GM23338 (cell line): ENCODE results near the gene SGK1. TPM values are rescaled to one million over a fixed set of nuclear protein-coding genes. Genes with fewer than 3 reads are reported as not detected.

Experiments used
- POLR2AphosphoS5 ChIP-seq: IDR thresholded peaks from 2 replicates; pipeline ENCODE4 v1.6.1; 2016; ENCODE audit warnings: antibody characterized with exemption, low read depth
- STAT1 ChIP-seq: IDR thresholded peaks from one replicate; pipeline ENCODE4 v1.6.1; 2016; ENCODE audit warnings: antibody characterized with exemption; ENCODE audit not compliant: unreplicated experiment
- polyA plus RNA-seq: library from polyadenylated mRNA; unstranded; fragments of >200 nt; fragmentation: Nextera tagmentation; extraction: Ambion mirVana; gene quantifications from 2 replicates; pipeline ENCODE4 v1.2.1, GENCODE V29; 2016
- total RNA-seq: library from RNA; depleted of rRNA; stranded (reverse); fragments of >200 nt; shearing (Covaris generic); gene quantifications from 2 replicates; pipeline ENCODE4 v1.2.3, GENCODE V29; 2014
- TF ChIP-seq, protein P1 (sequence below): fragments of 250-450 bp; sonication (Bioruptor Pico); IDR thresholded peaks from 2 replicates; pipeline ENCODE4 v1.5.0; 2020; ENCODE audit warnings: mild to moderate bottlenecking, moderate library complexity
- TF ChIP-seq, protein P2 (sequence below): IDR thresholded peaks from 2 replicates; pipeline ENCODE4 v1.6.1; 2016; ENCODE audit warnings: antibody characterized with exemption
- TF ChIP-seq, protein P3 (sequence below): IDR thresholded peaks from one replicate; pipeline ENCODE4 v1.6.1; 2018; ENCODE audit warnings: antibody characterized with exemption; ENCODE audit not compliant: unreplicated experiment

SGK1 gene
- total and polyA plus RNA-seq, 2 experiments from 2014 or later = 16.3 to 37.2 TPM

DNA sequence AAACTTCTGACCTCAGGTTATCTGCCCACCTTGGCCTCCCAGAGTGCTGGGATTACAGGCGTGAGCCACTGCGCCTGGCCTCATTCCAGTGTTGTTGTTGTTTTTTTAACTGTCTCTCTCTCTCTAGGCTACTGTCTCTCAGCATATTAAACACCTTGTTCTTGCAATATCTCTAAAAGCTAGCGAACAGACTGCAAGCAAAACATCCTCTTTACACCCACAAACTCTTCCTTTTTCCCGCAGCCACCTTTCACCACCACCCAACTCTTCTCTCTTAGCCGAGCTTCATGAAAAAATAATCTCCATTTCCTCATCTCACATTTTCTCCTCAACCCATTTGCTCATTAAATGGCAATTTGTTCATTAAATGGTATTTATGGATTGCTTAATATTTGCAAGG, 45.5 kb downstream of the SGK1 start (continued):
- TF ChIP-seq, protein P1, sequence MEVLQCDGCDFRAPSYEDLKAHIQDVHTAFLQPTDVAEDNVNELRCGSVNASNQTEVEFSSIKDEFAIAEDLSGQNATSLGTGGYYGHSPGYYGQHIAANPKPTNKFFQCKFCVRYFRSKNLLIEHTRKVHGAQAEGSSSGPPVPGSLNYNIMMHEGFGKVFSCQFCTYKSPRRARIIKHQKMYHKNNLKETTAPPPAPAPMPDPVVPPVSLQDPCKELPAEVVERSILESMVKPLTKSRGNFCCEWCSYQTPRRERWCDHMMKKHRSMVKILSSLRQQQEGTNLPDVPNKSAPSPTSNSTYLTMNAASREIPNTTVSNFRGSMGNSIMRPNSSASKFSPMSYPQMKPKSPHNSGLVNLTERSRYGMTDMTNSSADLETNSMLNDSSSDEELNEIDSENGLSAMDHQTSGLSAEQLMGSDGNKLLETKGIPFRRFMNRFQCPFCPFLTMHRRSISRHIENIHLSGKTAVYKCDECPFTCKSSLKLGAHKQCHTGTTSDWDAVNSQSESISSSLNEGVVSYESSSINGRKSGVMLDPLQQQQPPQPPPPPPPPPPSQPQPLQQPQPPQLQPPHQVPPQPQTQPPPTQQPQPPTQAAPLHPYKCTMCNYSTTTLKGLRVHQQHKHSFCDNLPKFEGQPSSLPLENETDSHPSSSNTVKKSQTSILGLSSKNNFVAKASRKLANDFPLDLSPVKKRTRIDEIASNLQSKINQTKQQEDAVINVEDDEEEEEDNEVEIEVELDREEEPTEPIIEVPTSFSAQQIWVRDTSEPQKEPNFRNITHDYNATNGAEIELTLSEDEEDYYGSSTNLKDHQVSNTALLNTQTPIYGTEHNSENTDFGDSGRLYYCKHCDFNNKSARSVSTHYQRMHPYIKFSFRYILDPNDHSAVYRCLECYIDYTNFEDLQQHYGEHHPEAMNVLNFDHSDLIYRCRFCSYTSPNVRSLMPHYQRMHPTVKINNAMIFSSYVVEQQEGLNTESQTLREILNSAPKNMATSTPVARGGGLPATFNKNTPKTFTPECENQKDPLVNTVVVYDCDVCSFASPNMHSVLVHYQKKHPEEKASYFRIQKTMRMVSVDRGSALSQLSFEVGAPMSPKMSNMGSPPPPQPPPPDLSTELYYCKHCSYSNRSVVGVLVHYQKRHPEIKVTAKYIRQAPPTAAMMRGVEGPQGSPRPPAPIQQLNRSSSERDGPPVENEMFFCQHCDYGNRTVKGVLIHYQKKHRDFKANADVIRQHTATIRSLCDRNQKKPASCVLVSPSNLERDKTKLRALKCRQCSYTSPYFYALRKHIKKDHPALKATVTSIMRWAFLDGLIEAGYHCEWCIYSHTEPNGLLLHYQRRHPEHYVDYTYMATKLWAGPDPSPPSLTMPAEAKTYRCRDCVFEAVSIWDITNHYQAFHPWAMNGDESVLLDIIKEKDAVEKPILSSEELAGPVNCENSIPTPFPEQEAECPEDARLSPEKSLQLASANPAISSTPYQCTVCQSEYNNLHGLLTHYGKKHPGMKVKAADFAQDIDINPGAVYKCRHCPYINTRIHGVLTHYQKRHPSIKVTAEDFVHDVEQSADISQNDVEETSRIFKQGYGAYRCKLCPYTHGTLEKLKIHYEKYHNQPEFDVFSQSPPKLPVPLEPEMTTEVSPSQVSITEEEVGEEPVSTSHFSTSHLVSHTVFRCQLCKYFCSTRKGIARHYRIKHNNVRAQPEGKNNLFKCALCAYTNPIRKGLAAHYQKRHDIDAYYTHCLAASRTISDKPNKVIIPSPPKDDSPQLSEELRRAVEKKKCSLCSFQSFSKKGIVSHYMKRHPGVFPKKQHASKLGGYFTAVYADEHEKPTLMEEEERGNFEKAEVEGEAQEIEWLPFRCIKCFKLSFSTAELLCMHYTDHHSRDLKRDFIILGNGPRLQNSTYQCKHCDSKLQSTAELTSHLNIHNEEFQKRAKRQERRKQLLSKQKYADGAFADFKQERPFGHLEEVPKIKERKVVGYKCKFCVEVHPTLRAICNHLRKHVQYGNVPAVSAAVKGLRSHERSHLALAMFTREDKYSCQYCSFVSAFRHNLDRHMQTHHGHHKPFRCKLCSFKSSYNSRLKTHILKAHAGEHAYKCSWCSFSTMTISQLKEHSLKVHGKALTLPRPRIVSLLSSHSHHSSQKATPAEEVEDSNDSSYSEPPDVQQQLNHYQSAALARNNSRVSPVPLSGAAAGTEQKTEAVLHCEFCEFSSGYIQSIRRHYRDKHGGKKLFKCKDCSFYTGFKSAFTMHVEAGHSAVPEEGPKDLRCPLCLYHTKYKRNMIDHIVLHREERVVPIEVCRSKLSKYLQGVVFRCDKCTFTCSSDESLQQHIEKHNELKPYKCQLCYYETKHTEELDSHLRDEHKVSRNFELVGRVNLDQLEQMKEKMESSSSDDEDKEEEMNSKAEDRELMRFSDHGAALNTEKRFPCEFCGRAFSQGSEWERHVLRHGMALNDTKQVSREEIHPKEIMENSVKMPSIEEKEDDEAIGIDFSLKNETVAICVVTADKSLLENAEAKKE (CRISPR knock-in tag) = no peak
- TF ChIP-seq POLR2AphosphoS5 (no peak), STAT1 (no peak)
- TF ChIP-seq, protein P2, sequence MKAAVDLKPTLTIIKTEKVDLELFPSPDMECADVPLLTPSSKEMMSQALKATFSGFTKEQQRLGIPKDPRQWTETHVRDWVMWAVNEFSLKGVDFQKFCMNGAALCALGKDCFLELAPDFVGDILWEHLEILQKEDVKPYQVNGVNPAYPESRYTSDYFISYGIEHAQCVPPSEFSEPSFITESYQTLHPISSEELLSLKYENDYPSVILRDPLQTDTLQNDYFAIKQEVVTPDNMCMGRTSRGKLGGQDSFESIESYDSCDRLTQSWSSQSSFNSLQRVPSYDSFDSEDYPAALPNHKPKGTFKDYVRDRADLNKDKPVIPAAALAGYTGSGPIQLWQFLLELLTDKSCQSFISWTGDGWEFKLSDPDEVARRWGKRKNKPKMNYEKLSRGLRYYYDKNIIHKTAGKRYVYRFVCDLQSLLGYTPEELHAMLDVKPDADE = no peak
- TF ChIP-seq, protein P3, sequence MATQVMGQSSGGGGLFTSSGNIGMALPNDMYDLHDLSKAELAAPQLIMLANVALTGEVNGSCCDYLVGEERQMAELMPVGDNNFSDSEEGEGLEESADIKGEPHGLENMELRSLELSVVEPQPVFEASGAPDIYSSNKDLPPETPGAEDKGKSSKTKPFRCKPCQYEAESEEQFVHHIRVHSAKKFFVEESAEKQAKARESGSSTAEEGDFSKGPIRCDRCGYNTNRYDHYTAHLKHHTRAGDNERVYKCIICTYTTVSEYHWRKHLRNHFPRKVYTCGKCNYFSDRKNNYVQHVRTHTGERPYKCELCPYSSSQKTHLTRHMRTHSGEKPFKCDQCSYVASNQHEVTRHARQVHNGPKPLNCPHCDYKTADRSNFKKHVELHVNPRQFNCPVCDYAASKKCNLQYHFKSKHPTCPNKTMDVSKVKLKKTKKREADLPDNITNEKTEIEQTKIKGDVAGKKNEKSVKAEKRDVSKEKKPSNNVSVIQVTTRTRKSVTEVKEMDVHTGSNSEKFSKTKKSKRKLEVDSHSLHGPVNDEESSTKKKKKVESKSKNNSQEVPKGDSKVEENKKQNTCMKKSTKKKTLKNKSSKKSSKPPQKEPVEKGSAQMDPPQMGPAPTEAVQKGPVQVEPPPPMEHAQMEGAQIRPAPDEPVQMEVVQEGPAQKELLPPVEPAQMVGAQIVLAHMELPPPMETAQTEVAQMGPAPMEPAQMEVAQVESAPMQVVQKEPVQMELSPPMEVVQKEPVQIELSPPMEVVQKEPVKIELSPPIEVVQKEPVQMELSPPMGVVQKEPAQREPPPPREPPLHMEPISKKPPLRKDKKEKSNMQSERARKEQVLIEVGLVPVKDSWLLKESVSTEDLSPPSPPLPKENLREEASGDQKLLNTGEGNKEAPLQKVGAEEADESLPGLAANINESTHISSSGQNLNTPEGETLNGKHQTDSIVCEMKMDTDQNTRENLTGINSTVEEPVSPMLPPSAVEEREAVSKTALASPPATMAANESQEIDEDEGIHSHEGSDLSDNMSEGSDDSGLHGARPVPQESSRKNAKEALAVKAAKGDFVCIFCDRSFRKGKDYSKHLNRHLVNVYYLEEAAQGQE = no peak
